ENCODE results near the gene B3GNT3.

DNA sequence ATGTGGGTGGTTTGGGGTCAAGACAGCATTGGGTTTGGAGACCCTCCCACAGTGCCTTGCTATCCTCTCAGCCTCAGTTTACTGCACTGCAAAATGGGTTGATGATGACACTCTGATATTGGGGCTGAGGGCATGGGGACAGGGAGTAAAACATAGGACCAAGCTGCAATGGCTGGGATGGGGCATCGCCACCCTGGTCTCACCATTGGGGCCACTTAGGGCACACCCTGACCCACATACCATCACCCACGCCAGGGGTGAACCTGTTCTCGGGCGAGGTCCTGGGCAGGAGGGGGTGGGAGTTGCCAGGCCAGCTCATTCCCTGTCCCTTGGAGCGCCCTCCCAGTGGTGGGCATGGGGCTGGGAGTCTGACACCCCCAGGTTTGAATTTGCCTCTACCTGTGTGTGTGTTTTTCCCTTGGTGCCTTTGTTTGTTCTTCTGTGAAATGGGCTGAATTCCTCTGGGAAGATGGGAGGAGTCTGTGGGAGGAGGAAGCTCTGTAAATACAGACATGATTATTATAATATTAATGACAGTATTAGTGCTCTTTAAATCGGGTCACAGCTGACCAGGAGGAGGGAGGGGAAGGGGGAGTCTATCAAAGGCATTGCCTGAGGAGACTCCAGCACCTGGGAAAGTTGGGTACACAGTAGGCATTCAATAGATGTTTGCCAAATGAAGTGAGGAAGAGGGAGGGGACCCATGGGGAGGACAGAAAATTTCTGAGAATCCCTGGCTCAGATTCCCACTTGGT, 45.9 kb upstream of the B3GNT3 start:
- TF ChIP-seq, protein P1, sequence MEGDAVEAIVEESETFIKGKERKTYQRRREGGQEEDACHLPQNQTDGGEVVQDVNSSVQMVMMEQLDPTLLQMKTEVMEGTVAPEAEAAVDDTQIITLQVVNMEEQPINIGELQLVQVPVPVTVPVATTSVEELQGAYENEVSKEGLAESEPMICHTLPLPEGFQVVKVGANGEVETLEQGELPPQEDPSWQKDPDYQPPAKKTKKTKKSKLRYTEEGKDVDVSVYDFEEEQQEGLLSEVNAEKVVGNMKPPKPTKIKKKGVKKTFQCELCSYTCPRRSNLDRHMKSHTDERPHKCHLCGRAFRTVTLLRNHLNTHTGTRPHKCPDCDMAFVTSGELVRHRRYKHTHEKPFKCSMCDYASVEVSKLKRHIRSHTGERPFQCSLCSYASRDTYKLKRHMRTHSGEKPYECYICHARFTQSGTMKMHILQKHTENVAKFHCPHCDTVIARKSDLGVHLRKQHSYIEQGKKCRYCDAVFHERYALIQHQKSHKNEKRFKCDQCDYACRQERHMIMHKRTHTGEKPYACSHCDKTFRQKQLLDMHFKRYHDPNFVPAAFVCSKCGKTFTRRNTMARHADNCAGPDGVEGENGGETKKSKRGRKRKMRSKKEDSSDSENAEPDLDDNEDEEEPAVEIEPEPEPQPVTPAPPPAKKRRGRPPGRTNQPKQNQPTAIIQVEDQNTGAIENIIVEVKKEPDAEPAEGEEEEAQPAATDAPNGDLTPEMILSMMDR (IDR thresholded peaks at IDR 0.05): no peak
- TF ChIP-seq POLR2AphosphoS5 (IDR thresholded peaks at IDR 0.05) (no peak), POLR2A (IDR thresholded peaks at IDR 0.05) (no peak), EP300 (IDR thresholded peaks at IDR 0.05) (no peak)
